Ascending aorta (tissue), 2 donors: ENCODE measurements around the gene PLEKHH2. TPM values are rescaled to one million over a fixed set of nuclear protein-coding genes. Genes with fewer than 3 reads are reported as not detected.

Experiments
- DNase-seq, 2 donors: peaks; one replicate each; pipeline ENCODE4 v3.0.0-alpha.2; 2019; ENCODE audit warnings: low spot score in 2 of 2
- H3K27ac ChIP-seq, 2 donors: fragments of 200-600 bp; sonication (generic); one replicate each; pipeline ENCODE4 v1.5.1; 2016 to 2017; ENCODE audit warnings: mild to moderate bottlenecking in 1 of 2
- H3K27me3 ChIP-seq: fragments of 200-600 bp; sonication (generic); one replicate; pipeline ENCODE4 v1.5.1; 2017
- H3K36me3 ChIP-seq, 2 donors: fragments of 200-600 bp; sonication (generic); one replicate each; pipeline ENCODE4 v1.5.1; 2016
- H3K4me1 ChIP-seq, 2 donors: fragments of 200-600 bp; sonication (generic); one replicate each; pipeline ENCODE4 v1.5.1; 2016 to 2017; ENCODE audit warnings: mild to moderate bottlenecking in 1 of 2
- H3K4me3 ChIP-seq, 2 donors: fragments of 200-600 bp; sonication (generic); one replicate each; pipeline ENCODE4 v1.5.1; 2016 to 2017; ENCODE audit warnings: mild to moderate bottlenecking in 1 of 2
- H3K9me3 ChIP-seq, 2 donors: fragments of 200-600 bp; sonication (generic); one replicate each; pipeline ENCODE4 v1.5.1; 2016
- CTCF ChIP-seq, 3 experiments: fragments of 200-600 bp in 2 of 3; fragments of 450-650 bp in 1 of 3; sonication (generic) in 2 of 3; IDR thresholded peaks; one replicate each; pipeline ENCODE4 v1.5.1; 2016 to 2019; ENCODE audit warnings: antibody characterized with exemption in 3 of 3, mild to moderate bottlenecking in 1 of 3, moderate library complexity in 1 of 3
- intact Hi-C: fragments of 100-400 bp; cut with DNase I; formaldehyde crosslinking; loops from one replicate; pipeline ENCODE4 v1.15.1; 2023
- total RNA-seq: library from RNA; depleted of rRNA; stranded (reverse); fragments of >200 nt; gene quantifications from one replicate; pipeline ENCODE4 v1.1.0, GENCODE V29; 2016

The PLEKHH2 gene
- total RNA-seq, 1 donor from 2014 or later: 15.0 TPM

- Histone ChIP-seq H3K4me3 (no peak overlapping the region), H3K36me3 (no peaks in the 10 kb centered on the region), H3K4me1 (peaks cover 6 to 15% of the 10 kb centered on the region in 2 donors), H3K9me3 (no peaks in the 10 kb centered on the region), H3K27me3 (no peaks in the 10 kb centered on the region), H3K27ac (no peak overlapping the region)
- no peak for TF ChIP-seq CTCF (IDR thresholded peaks at IDR 0.05)
- DNase-seq: no peak
- intact Hi-C loops: no loop called here
Observed at GRCh38 chr2:43763091-43763490, 126.0 kb downstream of the PLEKHH2 start.

GRCh38 chr2:43764086-43764705, 127.1 kb downstream of the PLEKHH2 start:
- intact Hi-C loops: no loop called here

GRCh38 chr2:43766006-43766405, 128.9 kb downstream of the PLEKHH2 start:
- intact Hi-C loops: no loop called here

More at GRCh38 chr2:43764086-43764705, 127.1 kb downstream of the PLEKHH2 start:
- H3K9me3 ChIP-seq: no peaks in the 10 kb centered on the region
- no peak overlapping the region for H3K4me3 ChIP-seq
- no peaks in the 10 kb centered on the region for H3K27me3 ChIP-seq
- H3K27ac ChIP-seq: peak overlapping the region; percentile 45 to 61
- peaks cover 2 to 10% of the 10 kb centered on the region in 2 donors for H3K4me1 ChIP-seq
- TF ChIP-seq CTCF (IDR thresholded peaks at IDR 0.05): no peak
- H3K36me3 ChIP-seq: no peaks in the 10 kb centered on the region
- DNase-seq: no peak

GRCh38 chr2:43773876-43774613, 137.0 kb downstream of the PLEKHH2 start, which contains the start of gene DYNC2LI1:
DYNC2LI1 (plus strand) TSS chr2:43774039; CDS start chr2:43774139, 100 bp downstream.
- Histone ChIP-seq H3K27me3 (no peaks in the 10 kb centered on the region), H3K4me3 (peak within 1 kb of the TSS; percentile 60 to 85), H3K36me3 (peaks cover 4 to 13% of the 10 kb centered on the region in 2 donors), H3K27ac (peak within 1 kb of the TSS; percentile 82 to 87), H3K9me3 (no peaks in the 10 kb centered on the region), H3K4me1 (no peaks in the 10 kb centered on the region)
- DNase-seq: peak; percentile 78 to 96
- intact Hi-C loops: loop anchor here (5.0 kb wide), 2 partner anchors 37 to 137 kb away; partner anchors contain the start of gene PLEKHH2
- no peak for TF ChIP-seq CTCF (IDR thresholded peaks at IDR 0.05)

More at GRCh38 chr2:43766006-43766405, 128.9 kb downstream of the PLEKHH2 start:
- no peaks in the 10 kb centered on the region for H3K27me3 ChIP-seq
- no peak for TF ChIP-seq CTCF (IDR thresholded peaks at IDR 0.05)
- H3K27ac ChIP-seq: no peak overlapping the region
- H3K4me1 ChIP-seq: peaks cover 0 to 10% of the 10 kb centered on the region in 2 donors
- no peak overlapping the region for H3K4me3 ChIP-seq
- DNase-seq: no peak
- no peaks in the 10 kb centered on the region for H3K9me3 ChIP-seq
- H3K36me3 ChIP-seq: no peaks in the 10 kb centered on the region

GRCh38 chr2:43774617-43775016, 137.6 kb downstream of the PLEKHH2 start:
- intact Hi-C loops: loop anchor here (5.0 kb wide), 2 partner anchors 37 to 137 kb away; partner anchors contain the start of gene PLEKHH2

More at GRCh38 chr2:43774617-43775016, 137.6 kb downstream of the PLEKHH2 start:
- Histone ChIP-seq H3K36me3 (peaks cover 4 to 17% of the 10 kb centered on the region in 2 donors), H3K9me3 (no peaks in the 10 kb centered on the region), H3K4me1 (no peaks in the 10 kb centered on the region), H3K27me3 (no peaks in the 10 kb centered on the region), H3K27ac (peak overlapping the region; percentile 82 to 87), H3K4me3 (peak overlapping the region; percentile 60 to 85)
- no peak for TF ChIP-seq CTCF (IDR thresholded peaks at IDR 0.05)
- no peak for DNase-seq
